Measurements from ENCODE around the gene KBTBD13.
"Not testable (repeated sequence)": the region's sequence is repeated elsewhere in the genome, so short reads cannot be mapped to it uniquely, and the experiment has no call there.

The KBTBD13 gene

DNA sequence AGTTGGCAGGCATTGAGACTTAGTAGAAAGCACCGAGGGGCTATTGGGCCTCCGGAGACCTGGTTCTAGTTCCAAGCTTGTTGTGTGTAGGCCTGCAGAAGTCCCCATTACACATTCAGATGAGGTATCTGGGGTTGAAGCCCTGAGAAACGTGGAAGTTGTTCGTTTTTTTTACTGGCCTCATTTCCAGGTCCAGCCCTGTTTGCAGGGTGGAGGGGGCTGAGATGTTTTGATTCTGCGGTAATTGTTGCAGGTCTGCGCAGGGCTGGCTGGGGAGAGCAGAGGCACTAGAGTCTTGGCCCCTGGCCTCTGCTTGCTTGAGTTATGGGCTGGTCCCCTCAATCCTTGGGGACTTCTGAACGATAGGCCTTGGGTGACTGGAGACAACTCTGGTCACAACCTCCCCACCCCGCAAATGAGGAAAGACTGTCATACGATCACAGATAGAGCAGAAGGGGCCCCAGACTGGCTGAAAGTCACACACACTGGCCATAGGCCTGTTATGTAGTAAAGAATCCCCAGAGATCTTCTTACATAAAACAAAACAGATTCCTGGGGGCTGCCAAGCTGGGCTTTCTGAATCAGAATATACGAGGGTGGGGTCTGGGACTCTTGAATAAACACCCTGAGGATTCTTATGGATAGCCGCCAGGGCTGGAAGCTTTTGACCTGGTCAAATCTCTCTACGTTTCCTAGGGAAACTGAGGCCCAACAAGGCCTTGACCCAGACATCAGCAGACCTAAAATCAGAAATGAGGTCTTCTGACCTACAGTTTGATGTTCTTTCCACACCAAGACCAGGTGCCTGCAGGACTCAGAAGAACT, 15.6 kb downstream of the KBTBD13 start:
- DNase-seq = no peak

DNA sequence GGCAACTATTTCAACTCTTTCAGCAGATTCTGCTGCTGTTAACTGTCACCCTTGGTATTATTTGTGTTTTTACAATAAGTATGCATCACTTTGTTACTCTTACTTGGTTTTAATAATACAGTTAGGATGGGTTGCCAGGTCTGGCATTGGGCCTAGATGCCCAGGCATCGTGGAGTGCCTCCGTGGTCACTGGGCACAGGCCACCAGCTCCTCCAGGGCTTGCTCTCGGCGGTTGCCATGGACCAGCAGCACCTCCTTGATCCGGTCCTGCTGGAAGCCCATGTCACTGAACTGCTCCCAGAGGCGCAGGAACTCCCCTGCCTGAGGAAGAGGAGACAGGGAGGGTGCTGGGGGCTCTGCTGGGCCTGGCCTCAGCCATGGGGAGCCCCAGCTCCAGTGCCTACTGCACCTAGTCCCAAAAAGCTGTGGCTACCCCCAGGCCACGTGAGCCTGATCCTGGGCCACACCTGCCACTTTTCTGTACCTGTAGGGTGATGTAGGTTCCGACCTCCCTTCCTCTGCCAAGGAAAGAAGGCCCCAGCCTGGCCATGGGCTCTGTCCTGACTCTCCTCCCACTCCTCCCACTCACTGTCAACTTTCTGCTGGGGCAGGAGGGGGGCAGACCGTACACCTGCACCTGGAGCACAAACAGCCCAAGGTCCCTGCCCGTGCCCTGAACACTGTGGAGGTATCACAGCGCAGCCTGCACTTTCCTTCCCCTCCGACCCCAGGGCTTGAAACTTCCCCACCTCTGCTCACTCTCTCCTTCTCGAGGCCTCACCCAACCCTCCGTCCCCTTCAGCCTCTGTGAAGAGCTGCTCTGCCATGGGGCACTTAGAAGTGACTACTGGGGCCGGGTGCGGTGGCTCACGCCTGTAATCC, 16.6 kb downstream of the KBTBD13 start:
- no peak for DNase-seq

DNA sequence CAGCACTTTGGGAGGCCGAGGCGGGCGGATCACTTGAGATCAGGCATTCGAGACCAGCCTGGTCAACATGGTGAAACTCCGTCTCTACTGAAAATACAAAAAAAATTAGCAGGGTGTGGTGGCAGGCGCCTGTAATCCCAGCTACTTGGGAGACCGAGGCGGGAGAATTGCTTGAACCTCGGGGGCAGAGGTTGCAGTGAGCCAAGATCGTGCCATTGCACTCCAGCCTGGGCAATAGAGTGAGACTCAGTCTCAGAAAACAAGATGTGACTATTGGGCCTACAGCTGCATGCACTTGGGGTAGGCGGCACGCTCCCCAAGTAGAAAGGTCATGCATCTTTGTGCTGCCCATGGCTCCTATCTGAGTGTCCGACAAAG, 17.2 kb downstream of the KBTBD13 start:
- DNase-seq = not testable (repeated sequence)

DNA sequence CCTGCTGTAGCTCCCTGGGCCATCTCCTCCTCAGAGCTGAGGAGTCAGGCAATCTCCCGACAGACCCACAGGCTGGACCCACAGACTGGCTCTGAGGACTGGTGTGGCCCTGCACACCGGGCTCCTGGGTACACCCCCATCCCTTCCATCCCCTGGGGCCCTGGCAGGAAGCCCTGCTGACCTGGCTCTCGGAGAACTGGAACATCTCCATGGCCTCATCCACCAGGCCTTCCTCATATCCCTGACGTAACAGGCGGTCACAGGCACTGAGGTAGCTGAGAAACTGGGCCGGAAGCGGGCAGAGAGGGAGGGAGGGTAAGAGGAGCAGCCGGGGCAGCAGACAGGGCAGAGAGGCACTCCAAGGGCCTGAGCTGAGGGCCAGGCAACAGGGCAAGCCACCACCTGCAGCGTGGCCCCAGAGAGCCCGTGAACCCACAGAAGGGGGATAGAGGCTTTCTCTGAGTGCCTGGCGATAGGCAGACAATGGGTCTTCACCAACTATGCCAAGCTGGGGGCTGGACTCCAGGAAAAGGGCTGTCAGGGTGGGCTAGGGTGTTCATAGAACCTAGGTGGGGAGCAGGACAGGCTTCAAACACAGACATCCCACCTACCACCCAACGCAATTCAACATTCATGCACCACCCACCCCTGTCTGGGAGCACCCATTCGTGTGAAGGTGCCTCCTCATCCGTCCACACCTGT, 17.9 kb downstream of the KBTBD13 start:
- DNase-seq = no peak

DNA sequence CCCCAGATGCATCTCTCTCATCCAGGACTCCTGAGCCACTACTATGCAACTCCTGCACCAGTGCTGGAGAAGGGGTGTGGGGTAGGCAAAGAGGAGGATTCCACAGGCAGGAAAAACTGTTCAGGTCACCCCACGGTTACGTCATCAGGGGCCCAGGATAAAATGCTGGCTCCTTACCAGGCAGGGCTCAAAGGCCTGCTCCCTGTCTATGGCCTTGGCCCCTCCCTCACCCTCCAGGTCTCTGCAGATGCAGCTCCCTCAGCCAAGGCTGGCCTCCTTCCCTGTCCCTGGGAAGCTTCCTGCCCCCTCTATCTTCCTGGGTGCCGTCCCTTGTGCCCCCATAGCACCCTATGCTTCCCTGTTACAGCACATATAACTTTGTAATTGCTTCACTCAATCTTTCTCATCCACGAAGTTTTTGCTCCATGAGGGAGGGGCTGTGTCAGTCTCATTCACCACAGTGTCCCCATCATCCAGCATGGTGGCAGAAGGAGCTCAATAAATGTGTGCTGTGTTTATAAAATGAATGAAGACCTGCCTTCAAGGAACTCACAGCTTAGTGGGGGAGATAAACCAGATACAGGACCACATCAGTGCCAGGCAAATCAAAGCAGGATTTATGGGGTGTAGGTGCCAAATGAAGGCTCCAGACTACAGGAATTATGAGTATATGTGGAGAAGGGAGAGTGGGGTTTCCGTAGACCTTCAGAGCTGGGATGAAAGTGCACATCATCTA, 18.6 kb downstream of the KBTBD13 start:
- DNase-seq = no peak

GRCh38 chr15:65095747-65096104, 19.2 kb downstream of the KBTBD13 start:
- DNase-seq = no peak

GRCh38 chr15:65096481-65097385, 20.2 kb downstream of the KBTBD13 start:
- no peak for DNase-seq

DNA sequence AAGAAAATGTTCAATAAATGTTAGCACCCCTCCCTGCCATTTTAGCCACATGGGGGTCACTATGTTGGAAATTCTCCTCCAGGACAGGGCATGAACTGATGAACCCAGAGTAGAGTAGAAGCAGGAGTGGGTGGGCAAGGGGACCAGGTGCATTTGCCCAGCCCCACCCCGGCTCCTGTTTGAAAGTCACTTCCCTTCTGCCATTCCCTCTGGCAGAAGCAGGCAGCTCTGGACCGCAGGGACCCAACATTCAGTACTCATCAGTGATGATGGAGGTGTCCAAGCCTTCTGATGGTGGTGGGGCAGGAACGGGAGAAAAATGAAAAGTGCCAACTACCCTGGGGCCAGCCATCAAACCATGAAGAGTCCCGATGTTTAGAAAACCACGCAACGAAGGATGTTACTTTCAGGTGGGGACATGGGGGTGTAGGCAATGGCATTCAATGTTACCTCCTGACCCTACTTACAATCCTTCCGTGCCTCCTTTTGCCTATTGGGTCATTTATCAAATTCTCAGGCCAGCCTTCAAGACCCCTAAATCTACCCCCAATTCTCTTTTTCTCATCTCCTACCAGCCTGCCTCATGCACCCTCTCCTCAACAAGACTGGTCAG, 21.2 kb downstream of the KBTBD13 start:
- no peak for DNase-seq

GRCh38 chr15:65099336-65099735, 22.8 kb downstream of the KBTBD13 start:
- DNase-seq = no peak

DNA sequence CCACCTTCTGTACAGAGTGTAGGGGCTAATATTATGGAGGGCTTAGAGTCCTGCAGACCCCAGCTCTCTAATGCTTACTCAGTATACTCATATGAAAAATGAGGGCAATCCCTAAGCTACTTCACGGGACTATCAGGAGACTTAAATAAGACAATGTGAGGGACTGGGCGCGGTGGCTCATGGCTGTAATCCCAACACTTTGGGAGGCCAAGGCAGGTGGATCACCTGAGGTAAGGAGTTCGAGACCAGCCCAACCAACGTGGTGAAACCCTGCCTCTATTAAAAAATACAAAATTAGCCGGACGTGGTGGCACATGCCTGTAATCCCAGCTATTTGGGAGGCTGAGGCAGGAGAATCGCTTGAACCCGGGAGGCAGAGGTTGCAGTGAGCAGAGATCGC, 23.3 kb downstream of the KBTBD13 start:
- not testable (repeated sequence) for DNase-seq

DNA sequence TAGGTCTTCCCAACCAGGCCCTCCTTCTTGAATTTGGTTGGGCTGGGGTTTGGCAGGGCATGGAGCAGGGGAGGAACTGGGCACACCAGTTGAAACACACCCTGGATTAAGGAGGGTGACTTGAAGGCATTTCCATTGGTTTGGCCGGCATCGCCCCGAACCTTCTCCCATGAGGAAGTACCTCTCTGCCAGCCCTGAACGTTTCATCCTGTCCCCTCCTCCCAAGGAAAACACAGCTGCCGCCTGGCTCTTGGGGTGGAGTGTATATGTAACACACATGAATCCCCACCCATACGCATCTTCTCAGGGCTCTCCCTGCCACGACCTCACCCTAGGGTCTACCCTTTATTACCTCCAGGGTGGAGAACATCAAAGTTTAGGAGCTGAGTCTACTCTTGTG, 23.9 kb downstream of the KBTBD13 start:
- no peak for DNase-seq

DNA sequence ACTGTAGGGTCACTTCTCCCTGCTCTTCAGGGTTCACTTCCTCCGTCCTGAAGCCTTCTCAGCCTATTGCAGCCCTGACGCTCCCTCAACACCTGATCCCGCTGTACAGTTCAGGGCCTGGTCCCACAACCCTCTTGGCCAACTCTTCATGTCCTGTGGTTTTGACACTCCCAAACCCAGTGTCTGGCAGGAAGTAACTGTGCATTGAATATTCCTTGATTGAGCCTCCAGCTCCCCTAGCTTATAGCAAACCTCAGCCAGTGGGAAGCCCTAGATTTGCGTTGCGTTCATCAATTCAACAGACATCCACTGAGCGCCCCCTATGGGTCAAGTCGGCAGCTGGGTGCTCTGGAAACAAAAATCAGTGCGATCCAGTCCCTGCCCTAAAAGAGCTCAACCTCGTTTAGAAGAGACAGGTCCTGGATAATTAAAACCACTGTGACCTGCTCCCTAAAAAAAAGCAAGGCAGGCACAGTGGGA, 24.9 kb downstream of the KBTBD13 start:
- DNase-seq = no peak

- DNase-seq = no peak
Measured at GRCh38 chr15:65101891-65102708, 25.6 kb downstream of the KBTBD13 start.

GRCh38 chr15:65102912-65103311, 26.4 kb downstream of the KBTBD13 start:
- no peak for DNase-seq

DNA sequence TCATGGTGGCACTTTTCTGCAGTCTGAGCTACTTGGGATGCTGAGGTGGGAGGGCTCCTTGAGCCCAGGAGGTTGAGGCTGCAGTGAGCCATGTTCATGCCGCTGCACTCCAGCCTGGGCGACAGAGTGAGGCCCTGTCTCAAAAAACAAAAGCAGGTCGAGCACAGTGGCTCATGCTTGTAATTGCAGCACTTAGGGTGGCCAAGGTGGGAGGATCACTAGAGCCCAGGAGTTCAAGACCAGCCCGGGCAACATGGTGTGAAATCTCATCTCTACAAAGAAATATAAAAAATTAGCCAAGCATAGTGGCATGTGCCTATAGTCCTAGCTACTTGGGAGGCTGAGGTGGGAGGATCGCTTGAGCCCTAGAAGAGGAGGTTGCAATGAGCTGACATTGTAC, 28.5 kb downstream of the KBTBD13 start:
- no peak for DNase-seq

GRCh38 chr15:65106011-65106590, 29.6 kb downstream of the KBTBD13 start:
- no peak for DNase-seq

DNA sequence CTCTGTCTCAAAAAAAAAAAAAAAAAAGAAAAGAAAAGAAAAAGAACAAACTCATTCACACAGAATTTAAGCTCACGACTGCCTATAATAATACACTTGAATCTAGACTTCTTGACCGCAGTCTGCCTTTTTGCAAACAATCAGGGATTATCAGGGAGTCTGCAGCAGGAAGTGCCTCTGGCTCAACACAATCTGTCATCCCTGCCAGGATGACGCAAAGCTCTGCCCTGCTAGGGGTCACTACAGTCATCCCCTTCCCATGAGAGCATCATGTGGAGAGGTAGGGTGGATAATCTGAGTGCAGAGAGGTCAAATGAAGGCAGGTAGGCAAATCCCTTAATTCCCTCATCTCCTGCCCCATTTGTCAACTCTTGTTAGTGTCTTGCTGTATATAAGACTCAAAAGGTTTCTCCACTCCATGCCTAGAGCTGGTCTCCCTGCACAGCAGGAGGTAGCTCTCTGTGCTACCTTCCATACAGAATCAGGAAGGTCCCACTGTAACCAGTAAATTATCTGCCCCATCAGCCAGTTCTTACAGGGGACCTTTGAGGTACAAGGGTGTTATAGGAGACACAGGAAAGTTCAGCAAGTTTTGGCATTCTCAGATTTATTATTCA, 34.2 kb downstream of the KBTBD13 start:
- DNase-seq = no peak

- peak; percentile 65 for DNase-seq
Measured at GRCh38 chr15:65115086-65115485, 38.5 kb downstream of the KBTBD13 start, which contains the start of gene UBAP1L. Gene UBAP1L (minus strand): TSS chr15:65115200. CDS start chr15:65106215, 8,985 bp downstream.

DNA sequence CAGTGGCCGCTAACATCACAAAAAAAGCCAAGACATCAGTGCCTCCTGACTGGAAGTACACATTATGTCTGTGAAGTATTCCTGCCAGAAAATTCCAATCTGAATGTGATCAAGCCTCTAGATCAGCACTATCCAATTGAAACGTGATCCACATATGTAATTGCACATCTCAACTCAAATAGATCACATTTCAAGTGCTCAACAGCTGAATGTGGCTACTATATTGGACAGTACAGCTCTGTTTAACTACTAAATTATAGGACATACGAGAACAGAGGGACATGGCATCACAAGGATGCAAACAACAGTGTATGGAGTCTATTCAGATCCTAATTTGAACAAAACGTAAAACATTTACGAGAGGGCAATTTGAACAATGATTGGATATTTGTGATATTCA, 39.0 kb downstream of the KBTBD13 start:
- peak; percentile 18 for DNase-seq
